ENCODE measurements around the gene MXRA5. TPM values are rescaled to one million over a fixed set of nuclear protein-coding genes. Genes with fewer than 3 reads are reported as not detected.

The MXRA5 gene
- total and polyA plus RNA-seq, 9 of the 15 experiments (the other 6 are each of a cell fraction or from before 2014, with no cell fraction given): 0.02 TPM; not detected in 8

GRCh38 chrX:3379111-3379510 lies 32.7 kb upstream of the MXRA5 start:
- H4K20me1 ChIP-seq (replicated peaks; ENCODE audit: control insufficient read depth, insufficient read depth, low read length): no peaks in the 10 kb centered on the region
- ChIA-PET POLR2A (no interaction called here), CTCF (ENCODE audit: low intra/inter-chr PET ratio) (no interaction called here)
- no peak overlapping the region for H3K9ac ChIP-seq (ENCODE audit: insufficient read depth in 1 of 2, low read depth in 2 of 2, low read length in 2 of 2)
- WGBS (ENCODE audit: insufficient coverage, low coverage, missing lambda C conversion rate): 0% methylated on average over 4 of the region's 4 CpGs
- no peaks in the 10 kb centered on the region for H3K9me1 ChIP-seq (ENCODE audit: control insufficient read depth, insufficient read depth, low read length)
- TF ChIP-seq NCOA2 (IDR thresholded peaks at IDR 0.05; ENCODE audit: partially characterized antibody in 2 of 2) (no peak), PML (IDR thresholded peaks at IDR 0.05; ENCODE audit: low read length) (no peak), BCL6 (CRISPR knock-in tag; IDR thresholded peaks at IDR 0.05) (no peak), ZNF41 (CRISPR knock-in tag; conservative IDR thresholded peaks at IDR 0.05) (no peak), ZNF766 (CRISPR knock-in tag; conservative IDR thresholded peaks at IDR 0.05) (no peak), TCF7L2 (IDR thresholded peaks at IDR 0.05; ENCODE audit: low read depth, low read length) (no peak), GTF2A2 (tag; IDR thresholded peaks at IDR 0.05) (no peak), ESRRB (CRISPR knock-in tag; IDR thresholded peaks at IDR 0.05; ENCODE audit: borderline replicate concordance) (no peak), CCAR2 (IDR thresholded peaks at IDR 0.05; ENCODE audit: low read depth, low read length) (no peak), CREM (IDR thresholded peaks at IDR 0.05; ENCODE audit: low read depth) (no peak)
- no peak for FAIRE-seq
- DNase-seq (ENCODE audit: extremely low read depth in 1 of 4, low spot score in 3 of 4): no peak
- no peak overlapping the region for H3K4me2 ChIP-seq (ENCODE audit: insufficient read depth, low read length)
- no peak overlapping the region for H2AFZ ChIP-seq (ENCODE audit: low read depth, low read length)
- H3K27ac ChIP-seq (ENCODE audit: extremely low read depth, low read depth, low read length): no peak overlapping the region
- H3K4me1 ChIP-seq (replicated peaks in 1 of 2; ENCODE audit: control insufficient read depth in 2 of 2, insufficient read depth in 2 of 2, low read length in 2 of 2): no peaks in the 10 kb centered on the region
- BruUV-seq (replicated peaks): no TSS peak
- intact Hi-C loops (cut with micrococcal nuclease) (no loop called here), in situ Hi-C loops (cut with MboI) (no loop called here)
- ATAC-seq: no peak
- H3K9me3 ChIP-seq (replicated peaks; ENCODE audit: control insufficient read depth, insufficient read depth, low read depth, low read length): no peaks in the 10 kb centered on the region
- H3K27me3 ChIP-seq (ENCODE audit: control insufficient read depth in 2 of 2, insufficient read depth in 2 of 2, low read length in 2 of 2): no peaks in the 10 kb centered on the region
- no peaks in the 10 kb centered on the region for H3K36me3 ChIP-seq (ENCODE audit: control insufficient read depth, insufficient read depth, low read length)
- H3K4me3 ChIP-seq: no peak overlapping the region
- no peaks in the 10 kb centered on the region for H3K79me2 ChIP-seq (ENCODE audit: control insufficient read depth, insufficient read depth, low read length)
